Thyroid gland (tissue), 4 donors: ENCODE measurements around the gene MRPL14.

ENCODE experiments used
- POLR2A ChIP-seq, 2 donors: fragments of 450-650 bp; IDR thresholded peaks; one replicate each; pipeline ENCODE4 v1.6.1; 2017; ENCODE audit warnings: antibody characterized with exemption in 2 of 2, mild to moderate bottlenecking in 2 of 2, moderate library complexity in 1 of 2
- TF ChIP-seq, protein P1 (sequence below), 6 experiments: fragments of 200-600 bp in 3 of 6; fragments of 450-650 bp in 3 of 6; sonication (generic) in 3 of 6; IDR thresholded peaks; one replicate each; pipeline ENCODE4 v1.5.1; 2016 to 2019; ENCODE audit warnings: antibody characterized with exemption in 6 of 6, mild to moderate bottlenecking in 2 of 6, inconsistent platforms in 1 of 6, moderate library complexity in 1 of 6

- TF ChIP-seq POLR2A (IDR thresholded peaks at IDR 0.05) = no peak
- TF ChIP-seq, protein P1, sequence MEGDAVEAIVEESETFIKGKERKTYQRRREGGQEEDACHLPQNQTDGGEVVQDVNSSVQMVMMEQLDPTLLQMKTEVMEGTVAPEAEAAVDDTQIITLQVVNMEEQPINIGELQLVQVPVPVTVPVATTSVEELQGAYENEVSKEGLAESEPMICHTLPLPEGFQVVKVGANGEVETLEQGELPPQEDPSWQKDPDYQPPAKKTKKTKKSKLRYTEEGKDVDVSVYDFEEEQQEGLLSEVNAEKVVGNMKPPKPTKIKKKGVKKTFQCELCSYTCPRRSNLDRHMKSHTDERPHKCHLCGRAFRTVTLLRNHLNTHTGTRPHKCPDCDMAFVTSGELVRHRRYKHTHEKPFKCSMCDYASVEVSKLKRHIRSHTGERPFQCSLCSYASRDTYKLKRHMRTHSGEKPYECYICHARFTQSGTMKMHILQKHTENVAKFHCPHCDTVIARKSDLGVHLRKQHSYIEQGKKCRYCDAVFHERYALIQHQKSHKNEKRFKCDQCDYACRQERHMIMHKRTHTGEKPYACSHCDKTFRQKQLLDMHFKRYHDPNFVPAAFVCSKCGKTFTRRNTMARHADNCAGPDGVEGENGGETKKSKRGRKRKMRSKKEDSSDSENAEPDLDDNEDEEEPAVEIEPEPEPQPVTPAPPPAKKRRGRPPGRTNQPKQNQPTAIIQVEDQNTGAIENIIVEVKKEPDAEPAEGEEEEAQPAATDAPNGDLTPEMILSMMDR (IDR thresholded peaks at IDR 0.05) = no peak
Measured at GRCh38 chr6:44154067-44154466, 26.8 kb upstream of the MRPL14 start.
